K562 (cell line): ENCODE data around the gene CMIP. TPM values are rescaled to one million over a fixed set of nuclear protein-coding genes. Genes with fewer than 3 reads are reported as not detected.

ENCODE experiments used
- ARNT ChIP-seq, 2 experiments: fragments of 450-650 bp; IDR thresholded peaks; 2 replicates each; pipeline ENCODE4 v1.6.1; 2016; ENCODE audit warnings: mild to moderate bottlenecking in 1 of 2
- CBX1 ChIP-seq: sonication (generic); IDR thresholded peaks from 2 replicates; pipeline ENCODE4 v1.6.1; 2016; ENCODE audit warnings: antibody characterized with exemption, low read depth, mild to moderate bottlenecking
- GTF3C2 ChIP-seq: IDR thresholded peaks from 3 replicates; pipeline ENCODE4 v1.6.1; 2011; ENCODE audit warnings: borderline replicate concordance, mild to moderate bottlenecking, moderate library complexity; ENCODE audit not compliant: insufficient read length; ENCODE audit errors: extremely low read depth
- HDAC2 ChIP-seq: fragments of 450-650 bp; IDR thresholded peaks from 2 replicates; pipeline ENCODE4 v1.6.1; 2016; ENCODE audit warnings: mild to moderate bottlenecking
- LEF1 ChIP-seq: fragments of 450-650 bp; IDR thresholded peaks from 2 replicates; pipeline ENCODE4 v1.6.1; 2016; ENCODE audit warnings: mild to moderate bottlenecking
- NCOA6 ChIP-seq: fragments of 450-650 bp; IDR thresholded peaks from 2 replicates; pipeline ENCODE4 v1.6.1; 2017; ENCODE audit warnings: mild to moderate bottlenecking
- POLR2AphosphoS5 ChIP-seq: IDR thresholded peaks from 2 replicates; pipeline ENCODE4 v1.6.1; 2011; ENCODE audit warnings: mild to moderate bottlenecking, low read depth, low read length, moderate library complexity; ENCODE audit not compliant: control insufficient read depth, insufficient read depth
- PTRF ChIP-seq: fragments of 450-650 bp; IDR thresholded peaks from 2 replicates; pipeline ENCODE4 v1.6.1; 2016; ENCODE audit warnings: mild to moderate bottlenecking, missing genetic modification characterization, missing compliant biosample characterization
- RERE ChIP-seq: sonication (generic); formaldehyde crosslinking; IDR thresholded peaks from 2 replicates; pipeline ENCODE4 v1.8.0; 2023; ENCODE audit warnings: missing genetic modification reagents, mild to moderate bottlenecking, borderline replicate concordance
- THRAP3 ChIP-seq: fragments of 450-650 bp; IDR thresholded peaks from 2 replicates; pipeline ENCODE4 v1.6.1; 2016; ENCODE audit warnings: mild to moderate bottlenecking, inconsistent platforms, borderline replicate concordance
- ZBTB12 ChIP-seq: fragments of 250-450 bp; sonication (Bioruptor Pico); IDR thresholded peaks from 2 replicates; pipeline ENCODE4 v1.4.0; 2020
- ZBTB33 ChIP-seq: sonication (generic); formaldehyde crosslinking; IDR thresholded peaks from 2 replicates; pipeline ENCODE4 v1.8.1; 2023; ENCODE audit warnings: mild to moderate bottlenecking, missing genetic modification reagents
- ZNF584 ChIP-seq: fragments of 200-800 bp; sonication (Bioruptor generic); IDR thresholded peaks from 2 replicates; pipeline ENCODE4 v1.6.1; 2016; ENCODE audit warnings: low read depth, mild to moderate bottlenecking, missing genetic modification characterization, missing compliant biosample characterization
- ZNF695 ChIP-seq: fragments of 450-650 bp; formaldehyde crosslinking; IDR thresholded peaks from 2 replicates; pipeline ENCODE4 v1.4.0; 2020; ENCODE audit warnings: mild to moderate bottlenecking, moderate library complexity
- polyA plus RNA-seq, 8 experiments: library from polyadenylated mRNA; depleted of rRNA in 4 of 8; stranded (reverse) in 5 of 8; unstranded in 3 of 8; fragments of >200 nt; fragmentation: Nextera tagmentation in 2 of 8; fragmentation: Illumina TruSeq in 1 of 8; extraction: Ambion mirVana in 2 of 8; extraction: Trizol in 1 of 8; gene quantifications; 2 replicates each; pipeline versions ENCODE4 v1.2.1 to v1.2.3, GENCODE V29; 2011 to 2014; ENCODE audit warnings: inconsistent platforms in 1 of 8, missing spikeins in 1 of 8
- total RNA-seq, 7 experiments: library from RNA; depleted of rRNA in 6 of 7; stranded (reverse); fragments of >200 nt in 6 of 7; fragmentation: Illumina TruSeq in 2 of 7; extraction: Trizol in 2 of 7; gene quantifications; 2 replicates each; pipeline versions ENCODE4 v1.2.1 to v1.2.3, GENCODE V29; 2011 to 2021; ENCODE audit warnings: low replicate concordance in 1 of 7

Gene CMIP
- total and polyA plus RNA-seq, 9 of the 15 experiments (the other 6 are each of a cell fraction or from before 2014, with no cell fraction given) = 0.94 to 82.5 (median 10.3) TPM

- TF ChIP-seq ZNF584 (CRISPR knock-in tag) (no peak), POLR2AphosphoS5 (peak; percentile 97), HDAC2 (peak; percentile 99), GTF3C2 (no peak), ZBTB12 (CRISPR knock-in tag) (peak; percentile 39; the same call in 1 of the 2 replicates), ARNT (IDR thresholded peaks at IDR 0.05) (peak; percentile 96 to 98), LEF1 (peak; percentile 98), ZBTB33 (CRISPR knock-in tag) (peak; percentile 77), CBX1 (peak; percentile 99), NCOA6 (no peak), RERE (no peak), THRAP3 (peak; percentile 85; the same call in 1 of the 2 replicates), ZNF695 (0 out of 2 replicates have a peak, but pooled peaks have one; percentile 32), PTRF (no peak)
Measured at GRCh38 chr16:81495321-81496234, 51.0 kb downstream of the CMIP start (continued).
